ENCODE results near the gene RFX7.

RFX7 gene

GRCh38 chr15:56124391-56124790 is 119.3 kb downstream of the RFX7 start:
- DNase-seq = no peak

GRCh38 chr15:56105855-56106254 is 137.8 kb downstream of the RFX7 start:
- DNase-seq = no peak

- no peak for DNase-seq
These were observed 141.2 kb downstream of the RFX7 start for GRCh38 chr15:56102441-56102840.

- no peak for DNase-seq
These were observed 144.4 kb downstream of the RFX7 start for GRCh38 chr15:56099311-56099710.

- no peak for DNase-seq
These were observed 145.3 kb downstream of the RFX7 start for GRCh38 chr15:56098195-56098863.

- DNase-seq = no peak
These were observed 148.3 kb downstream of the RFX7 start for GRCh38 chr15:56095406-56095805.

GRCh38 chr15:56094171-56094570 is 149.5 kb downstream of the RFX7 start:
- no peak for DNase-seq

- no peak for DNase-seq
These were observed 155.3 kb downstream of the RFX7 start for GRCh38 chr15:56088389-56088788.

- no peak for DNase-seq
These were observed 157.1 kb downstream of the RFX7 start for GRCh38 chr15:56086566-56086965.

- DNase-seq = no peak
These were observed 161.4 kb downstream of the RFX7 start for GRCh38 chr15:56082263-56082761.

GRCh38 chr15:56077081-56077480 is 166.6 kb downstream of the RFX7 start:
- no peak for DNase-seq

GRCh38 chr15:56076640-56077039 is 167.0 kb downstream of the RFX7 start:
- DNase-seq = no peak

GRCh38 chr15:56074481-56075265 is 169.0 kb downstream of the RFX7 start:
- no peak for DNase-seq

GRCh38 chr15:56064152-56064551 is 179.5 kb downstream of the RFX7 start:
- no peak for DNase-seq

GRCh38 chr15:56059716-56060115 is 184.0 kb downstream of the RFX7 start:
- no peak for DNase-seq

GRCh38 chr15:56058986-56059385 is 184.7 kb downstream of the RFX7 start:
- no peak for DNase-seq

- DNase-seq = no peak
These were observed 187.1 kb downstream of the RFX7 start for GRCh38 chr15:56056626-56057025.

GRCh38 chr15:56053046-56053400 is 190.7 kb downstream of the RFX7 start:
- DNase-seq = no peak

- DNase-seq = no peak
These were observed 191.2 kb downstream of the RFX7 start for GRCh38 chr15:56052395-56053045.

GRCh38 chr15:56051676-56052075 is 192.0 kb downstream of the RFX7 start:
- no peak for DNase-seq

- no peak for DNase-seq
These were observed 194.1 kb downstream of the RFX7 start for GRCh38 chr15:56049577-56049976.

- DNase-seq = no peak
These were observed 196.3 kb downstream of the RFX7 start for GRCh38 chr15:56047354-56047753.

GRCh38 chr15:56045068-56045748 is 198.5 kb downstream of the RFX7 start:
- DNase-seq = no peak

All from activated effector memory CD4-positive, alpha-beta T cell treated with Interleukin-2 at 50 U/mL for 16 hours (primary cell).